GM23338 (cell line): ENCODE data around the gene DNAJB8. TPM values are rescaled to one million over a fixed set of nuclear protein-coding genes. Genes with fewer than 3 reads are reported as not detected.

ENCODE experiments used
- ATAC-seq: fragments of 200-7000 bp; cut with Tn5 transposase; 3 replicates; pipeline ENCODE4 v1.9.1; 2020
- DNase-seq: peaks from one replicate; pipeline ENCODE4 v3.0.0-alpha.2; 2015; ENCODE audit warnings: low spot score
- H2AFZ ChIP-seq: fragments of 200-600 bp; sonication (generic); 2 replicates; pipeline ENCODE4 v1.8.0; 2016; ENCODE audit warnings: antibody characterized with exemption, mild to moderate bottlenecking, moderate library complexity
- H3F3A ChIP-seq: fragments of 200-600 bp; sonication (generic); replicated peaks from 2 replicates; pipeline ENCODE4 v1.8.0; 2017; ENCODE audit warnings: antibody characterized with exemption, mixed run types, low read depth
- H3K27ac ChIP-seq: fragments of 200-600 bp; sonication (generic); 2 replicates; pipeline ENCODE4 v1.6.1; 2016; ENCODE audit warnings: low read depth
- H3K27me3 ChIP-seq: fragments of 200-600 bp; sonication (generic); 2 replicates; pipeline ENCODE4 v1.8.0; 2016; ENCODE audit warnings: mild to moderate bottlenecking, mixed run types, moderate library complexity; ENCODE audit not compliant: insufficient read depth
- H3K36me3 ChIP-seq: fragments of 200-600 bp; sonication (generic); 2 replicates; pipeline ENCODE4 v1.8.0; 2016; ENCODE audit warnings: mild to moderate bottlenecking; ENCODE audit not compliant: insufficient read depth
- H3K4me1 ChIP-seq: fragments of 200-600 bp; sonication (generic); 2 replicates; pipeline ENCODE4 v1.8.0; 2016; ENCODE audit warnings: mild to moderate bottlenecking, moderate library complexity; ENCODE audit not compliant: insufficient read depth
- H3K4me2 ChIP-seq: fragments of 200-600 bp; sonication (generic); 2 replicates; pipeline ENCODE4 v1.7.1; 2017; ENCODE audit warnings: mixed run types
- H3K4me3 ChIP-seq: fragments of 200-600 bp; sonication (generic); 2 replicates; pipeline ENCODE4 v1.6.1; 2016; ENCODE audit warnings: mixed run types
- H3K79me2 ChIP-seq: fragments of 200-600 bp; sonication (generic); replicated peaks from 2 replicates; pipeline ENCODE4 v1.8.0; 2017; ENCODE audit warnings: mild to moderate bottlenecking; ENCODE audit not compliant: insufficient read depth
- H3K9me2 ChIP-seq: fragments of 200-600 bp; sonication (generic); 2 replicates; pipeline ENCODE4 v1.8.0; 2017; ENCODE audit not compliant: insufficient read depth
- H4K20me1 ChIP-seq: fragments of 200-600 bp; sonication (generic); replicated peaks from 2 replicates; pipeline ENCODE4 v1.8.0; 2017; ENCODE audit warnings: mild to moderate bottlenecking; ENCODE audit not compliant: insufficient read depth
- H3K27ac Mint-ChIP-seq: 2 replicates; pipeline ENCODE4 v1.8.0; 2020; ENCODE audit warnings: inconsistent platforms, mild to moderate bottlenecking, moderate library complexity, mixed read lengths
- H3K27me3 Mint-ChIP-seq: 3 replicates; pipeline ENCODE4 v1.8.0; 2022; ENCODE audit warnings: low read depth, mild to moderate bottlenecking, moderate library complexity, mixed read lengths, inconsistent platforms; ENCODE audit not compliant: insufficient read depth, poor library complexity
- H3K36me3 Mint-ChIP-seq: 3 replicates; pipeline ENCODE4 v1.8.0; 2021; ENCODE audit warnings: low read depth, mild to moderate bottlenecking, inconsistent platforms, moderate library complexity, mixed read lengths
- H3K4me1 Mint-ChIP-seq: 3 replicates; pipeline ENCODE4 v1.8.0; 2020; ENCODE audit warnings: mild to moderate bottlenecking, inconsistent platforms, mixed read lengths
- H3K4me3 Mint-ChIP-seq: 3 replicates; pipeline ENCODE4 v1.8.0; 2021; ENCODE audit warnings: moderate library complexity, mild to moderate bottlenecking, inconsistent platforms, mixed read lengths
- H3K9me3 Mint-ChIP-seq: 3 replicates; pipeline ENCODE4 v1.8.0; 2020; ENCODE audit warnings: moderate library complexity, mild to moderate bottlenecking, inconsistent platforms, mixed read lengths
- CREB1 ChIP-seq: fragments of 250-450 bp; sonication (Bioruptor Pico); IDR thresholded peaks from 2 replicates; pipeline ENCODE4 v1.5.0; 2020; ENCODE audit warnings: low read depth, mild to moderate bottlenecking, moderate library complexity
- EZH2 ChIP-seq: fragments of 200-600 bp; sonication (generic); IDR thresholded peaks from one replicate; pipeline ENCODE4 v1.8.0; 2017; ENCODE audit warnings: antibody characterized with exemption, mild to moderate bottlenecking, low read depth; ENCODE audit not compliant: unreplicated experiment
- EZH2phosphoT487 ChIP-seq: fragments of 200-600 bp; sonication (generic); IDR thresholded peaks from one replicate; pipeline ENCODE4 v1.8.1; 2018; ENCODE audit warnings: antibody characterized with exemption; ENCODE audit not compliant: unreplicated experiment
- JUNB ChIP-seq: IDR thresholded peaks from one replicate; pipeline ENCODE4 v1.6.1; 2016; ENCODE audit warnings: antibody characterized with exemption; ENCODE audit not compliant: unreplicated experiment
- NANOG ChIP-seq: IDR thresholded peaks from 2 replicates; pipeline ENCODE4 v1.6.1; 2016; ENCODE audit warnings: antibody characterized with exemption, borderline replicate concordance
- POLR2AphosphoS5 ChIP-seq: IDR thresholded peaks from 2 replicates; pipeline ENCODE4 v1.6.1; 2016; ENCODE audit warnings: antibody characterized with exemption, low read depth
- STAT1 ChIP-seq: IDR thresholded peaks from one replicate; pipeline ENCODE4 v1.6.1; 2016; ENCODE audit warnings: antibody characterized with exemption; ENCODE audit not compliant: unreplicated experiment
- ZNF114 ChIP-seq: fragments of 250-450 bp; sonication (Bioruptor Pico); IDR thresholded peaks from 2 replicates; pipeline ENCODE4 v1.5.0; 2020; ENCODE audit warnings: mild to moderate bottlenecking, moderate library complexity
- ZNF331 ChIP-seq: fragments of 250-450 bp; sonication (Bioruptor Pico); IDR thresholded peaks from 2 replicates; pipeline ENCODE4 v1.5.0; 2020; ENCODE audit warnings: low read depth, mild to moderate bottlenecking, moderate library complexity
- polyA plus RNA-seq: library from polyadenylated mRNA; unstranded; fragments of >200 nt; fragmentation: Nextera tagmentation; extraction: Ambion mirVana; gene quantifications from 2 replicates; pipeline ENCODE4 v1.2.1, GENCODE V29; 2016
- total RNA-seq: library from RNA; depleted of rRNA; stranded (reverse); fragments of >200 nt; shearing (Covaris generic); gene quantifications from 2 replicates; pipeline ENCODE4 v1.2.3, GENCODE V29; 2014
- TF ChIP-seq, protein P1 (sequence below): IDR thresholded peaks from 2 replicates; pipeline ENCODE4 v1.6.1; 2016; ENCODE audit warnings: antibody characterized with exemption
- TF ChIP-seq, protein P2 (sequence below): fragments of 250-450 bp; sonication (Bioruptor Pico); IDR thresholded peaks from 2 replicates; pipeline ENCODE4 v1.5.0; 2020; ENCODE audit warnings: mild to moderate bottlenecking, moderate library complexity
- TF ChIP-seq, protein P3 (sequence below): IDR thresholded peaks from one replicate; pipeline ENCODE4 v1.6.1; 2018; ENCODE audit warnings: antibody characterized with exemption; ENCODE audit not compliant: unreplicated experiment
- TF ChIP-seq, protein P4 (sequence below), 2 experiments: fragments of 200-600 bp in 1 of 2; sonication (generic) in 1 of 2; conservative IDR thresholded peaks; 2 replicates each; pipeline versions ENCODE4 v1.5.1 to v1.6.1; 2016 to 2017; ENCODE audit warnings: antibody characterized with exemption in 2 of 2, low read depth in 2 of 2, mild to moderate bottlenecking in 2 of 2, moderate library complexity in 1 of 2

Gene DNAJB8
- total and polyA plus RNA-seq, 2 experiments from 2014 or later: not detected

DNA sequence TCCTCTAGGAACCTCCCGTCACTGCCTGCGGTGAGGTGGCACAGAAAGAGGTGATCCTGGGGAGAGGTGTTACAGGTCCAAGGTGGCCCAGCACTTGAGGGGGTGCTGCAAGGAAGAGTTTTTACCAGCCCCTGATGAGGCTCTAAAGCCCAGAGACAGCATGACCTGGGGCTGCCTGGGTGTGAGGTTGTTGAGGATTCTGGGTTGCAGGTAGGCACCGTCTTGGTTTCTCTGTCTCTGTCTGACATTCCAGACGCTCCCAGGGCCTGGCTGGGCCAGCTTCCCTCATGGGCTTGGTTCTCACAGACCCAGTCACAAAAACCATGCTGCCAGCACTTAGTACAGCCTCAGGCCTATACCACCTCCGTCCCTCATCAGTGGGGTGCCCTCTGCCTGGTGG, 31.1 kb downstream of the DNAJB8 start:
- H3K4me2 ChIP-seq: no peak overlapping the region
- H3K9me3 Mint-ChIP-seq: no peaks in the 10 kb centered on the region
- no peak overlapping the region for H3K4me3 ChIP-seq
- no peak overlapping the region for H3K27ac ChIP-seq
- peaks cover 41% of the 10 kb centered on the region for H3K4me1 Mint-ChIP-seq
- no peaks in the 10 kb centered on the region for H3K9me2 ChIP-seq
- H3K4me1 ChIP-seq: peaks cover 31% of the 10 kb centered on the region
- H3K36me3 Mint-ChIP-seq: no peaks in the 10 kb centered on the region; the same call in 2 of the 3 replicates
- DNase-seq: no peak
- no peak overlapping the region for H2AFZ ChIP-seq
- no peaks in the 10 kb centered on the region for H3K79me2 ChIP-seq
- H3K27me3 ChIP-seq: peaks cover 35% of the 10 kb centered on the region
- H3K27ac Mint-ChIP-seq: no peak overlapping the region
- no peak overlapping the region for H3K4me3 Mint-ChIP-seq
- ATAC-seq: no peak
- no peaks in the 10 kb centered on the region for H3K36me3 ChIP-seq
- no peak for TF ChIP-seq ZNF114
- TF ChIP-seq, protein P1, sequence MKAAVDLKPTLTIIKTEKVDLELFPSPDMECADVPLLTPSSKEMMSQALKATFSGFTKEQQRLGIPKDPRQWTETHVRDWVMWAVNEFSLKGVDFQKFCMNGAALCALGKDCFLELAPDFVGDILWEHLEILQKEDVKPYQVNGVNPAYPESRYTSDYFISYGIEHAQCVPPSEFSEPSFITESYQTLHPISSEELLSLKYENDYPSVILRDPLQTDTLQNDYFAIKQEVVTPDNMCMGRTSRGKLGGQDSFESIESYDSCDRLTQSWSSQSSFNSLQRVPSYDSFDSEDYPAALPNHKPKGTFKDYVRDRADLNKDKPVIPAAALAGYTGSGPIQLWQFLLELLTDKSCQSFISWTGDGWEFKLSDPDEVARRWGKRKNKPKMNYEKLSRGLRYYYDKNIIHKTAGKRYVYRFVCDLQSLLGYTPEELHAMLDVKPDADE: no peak
- no peak for TF ChIP-seq ZNF331 (CRISPR knock-in tag)
- no peak for TF ChIP-seq STAT1
- TF ChIP-seq JUNB: no peak
- TF ChIP-seq EZH2phosphoT487: no peak
- TF ChIP-seq, protein P2, sequence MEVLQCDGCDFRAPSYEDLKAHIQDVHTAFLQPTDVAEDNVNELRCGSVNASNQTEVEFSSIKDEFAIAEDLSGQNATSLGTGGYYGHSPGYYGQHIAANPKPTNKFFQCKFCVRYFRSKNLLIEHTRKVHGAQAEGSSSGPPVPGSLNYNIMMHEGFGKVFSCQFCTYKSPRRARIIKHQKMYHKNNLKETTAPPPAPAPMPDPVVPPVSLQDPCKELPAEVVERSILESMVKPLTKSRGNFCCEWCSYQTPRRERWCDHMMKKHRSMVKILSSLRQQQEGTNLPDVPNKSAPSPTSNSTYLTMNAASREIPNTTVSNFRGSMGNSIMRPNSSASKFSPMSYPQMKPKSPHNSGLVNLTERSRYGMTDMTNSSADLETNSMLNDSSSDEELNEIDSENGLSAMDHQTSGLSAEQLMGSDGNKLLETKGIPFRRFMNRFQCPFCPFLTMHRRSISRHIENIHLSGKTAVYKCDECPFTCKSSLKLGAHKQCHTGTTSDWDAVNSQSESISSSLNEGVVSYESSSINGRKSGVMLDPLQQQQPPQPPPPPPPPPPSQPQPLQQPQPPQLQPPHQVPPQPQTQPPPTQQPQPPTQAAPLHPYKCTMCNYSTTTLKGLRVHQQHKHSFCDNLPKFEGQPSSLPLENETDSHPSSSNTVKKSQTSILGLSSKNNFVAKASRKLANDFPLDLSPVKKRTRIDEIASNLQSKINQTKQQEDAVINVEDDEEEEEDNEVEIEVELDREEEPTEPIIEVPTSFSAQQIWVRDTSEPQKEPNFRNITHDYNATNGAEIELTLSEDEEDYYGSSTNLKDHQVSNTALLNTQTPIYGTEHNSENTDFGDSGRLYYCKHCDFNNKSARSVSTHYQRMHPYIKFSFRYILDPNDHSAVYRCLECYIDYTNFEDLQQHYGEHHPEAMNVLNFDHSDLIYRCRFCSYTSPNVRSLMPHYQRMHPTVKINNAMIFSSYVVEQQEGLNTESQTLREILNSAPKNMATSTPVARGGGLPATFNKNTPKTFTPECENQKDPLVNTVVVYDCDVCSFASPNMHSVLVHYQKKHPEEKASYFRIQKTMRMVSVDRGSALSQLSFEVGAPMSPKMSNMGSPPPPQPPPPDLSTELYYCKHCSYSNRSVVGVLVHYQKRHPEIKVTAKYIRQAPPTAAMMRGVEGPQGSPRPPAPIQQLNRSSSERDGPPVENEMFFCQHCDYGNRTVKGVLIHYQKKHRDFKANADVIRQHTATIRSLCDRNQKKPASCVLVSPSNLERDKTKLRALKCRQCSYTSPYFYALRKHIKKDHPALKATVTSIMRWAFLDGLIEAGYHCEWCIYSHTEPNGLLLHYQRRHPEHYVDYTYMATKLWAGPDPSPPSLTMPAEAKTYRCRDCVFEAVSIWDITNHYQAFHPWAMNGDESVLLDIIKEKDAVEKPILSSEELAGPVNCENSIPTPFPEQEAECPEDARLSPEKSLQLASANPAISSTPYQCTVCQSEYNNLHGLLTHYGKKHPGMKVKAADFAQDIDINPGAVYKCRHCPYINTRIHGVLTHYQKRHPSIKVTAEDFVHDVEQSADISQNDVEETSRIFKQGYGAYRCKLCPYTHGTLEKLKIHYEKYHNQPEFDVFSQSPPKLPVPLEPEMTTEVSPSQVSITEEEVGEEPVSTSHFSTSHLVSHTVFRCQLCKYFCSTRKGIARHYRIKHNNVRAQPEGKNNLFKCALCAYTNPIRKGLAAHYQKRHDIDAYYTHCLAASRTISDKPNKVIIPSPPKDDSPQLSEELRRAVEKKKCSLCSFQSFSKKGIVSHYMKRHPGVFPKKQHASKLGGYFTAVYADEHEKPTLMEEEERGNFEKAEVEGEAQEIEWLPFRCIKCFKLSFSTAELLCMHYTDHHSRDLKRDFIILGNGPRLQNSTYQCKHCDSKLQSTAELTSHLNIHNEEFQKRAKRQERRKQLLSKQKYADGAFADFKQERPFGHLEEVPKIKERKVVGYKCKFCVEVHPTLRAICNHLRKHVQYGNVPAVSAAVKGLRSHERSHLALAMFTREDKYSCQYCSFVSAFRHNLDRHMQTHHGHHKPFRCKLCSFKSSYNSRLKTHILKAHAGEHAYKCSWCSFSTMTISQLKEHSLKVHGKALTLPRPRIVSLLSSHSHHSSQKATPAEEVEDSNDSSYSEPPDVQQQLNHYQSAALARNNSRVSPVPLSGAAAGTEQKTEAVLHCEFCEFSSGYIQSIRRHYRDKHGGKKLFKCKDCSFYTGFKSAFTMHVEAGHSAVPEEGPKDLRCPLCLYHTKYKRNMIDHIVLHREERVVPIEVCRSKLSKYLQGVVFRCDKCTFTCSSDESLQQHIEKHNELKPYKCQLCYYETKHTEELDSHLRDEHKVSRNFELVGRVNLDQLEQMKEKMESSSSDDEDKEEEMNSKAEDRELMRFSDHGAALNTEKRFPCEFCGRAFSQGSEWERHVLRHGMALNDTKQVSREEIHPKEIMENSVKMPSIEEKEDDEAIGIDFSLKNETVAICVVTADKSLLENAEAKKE (CRISPR knock-in tag): no peak
- no peak for TF ChIP-seq EZH2
- TF ChIP-seq NANOG: no peak
- TF ChIP-seq, protein P3, sequence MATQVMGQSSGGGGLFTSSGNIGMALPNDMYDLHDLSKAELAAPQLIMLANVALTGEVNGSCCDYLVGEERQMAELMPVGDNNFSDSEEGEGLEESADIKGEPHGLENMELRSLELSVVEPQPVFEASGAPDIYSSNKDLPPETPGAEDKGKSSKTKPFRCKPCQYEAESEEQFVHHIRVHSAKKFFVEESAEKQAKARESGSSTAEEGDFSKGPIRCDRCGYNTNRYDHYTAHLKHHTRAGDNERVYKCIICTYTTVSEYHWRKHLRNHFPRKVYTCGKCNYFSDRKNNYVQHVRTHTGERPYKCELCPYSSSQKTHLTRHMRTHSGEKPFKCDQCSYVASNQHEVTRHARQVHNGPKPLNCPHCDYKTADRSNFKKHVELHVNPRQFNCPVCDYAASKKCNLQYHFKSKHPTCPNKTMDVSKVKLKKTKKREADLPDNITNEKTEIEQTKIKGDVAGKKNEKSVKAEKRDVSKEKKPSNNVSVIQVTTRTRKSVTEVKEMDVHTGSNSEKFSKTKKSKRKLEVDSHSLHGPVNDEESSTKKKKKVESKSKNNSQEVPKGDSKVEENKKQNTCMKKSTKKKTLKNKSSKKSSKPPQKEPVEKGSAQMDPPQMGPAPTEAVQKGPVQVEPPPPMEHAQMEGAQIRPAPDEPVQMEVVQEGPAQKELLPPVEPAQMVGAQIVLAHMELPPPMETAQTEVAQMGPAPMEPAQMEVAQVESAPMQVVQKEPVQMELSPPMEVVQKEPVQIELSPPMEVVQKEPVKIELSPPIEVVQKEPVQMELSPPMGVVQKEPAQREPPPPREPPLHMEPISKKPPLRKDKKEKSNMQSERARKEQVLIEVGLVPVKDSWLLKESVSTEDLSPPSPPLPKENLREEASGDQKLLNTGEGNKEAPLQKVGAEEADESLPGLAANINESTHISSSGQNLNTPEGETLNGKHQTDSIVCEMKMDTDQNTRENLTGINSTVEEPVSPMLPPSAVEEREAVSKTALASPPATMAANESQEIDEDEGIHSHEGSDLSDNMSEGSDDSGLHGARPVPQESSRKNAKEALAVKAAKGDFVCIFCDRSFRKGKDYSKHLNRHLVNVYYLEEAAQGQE: no peak
- TF ChIP-seq, protein P4, sequence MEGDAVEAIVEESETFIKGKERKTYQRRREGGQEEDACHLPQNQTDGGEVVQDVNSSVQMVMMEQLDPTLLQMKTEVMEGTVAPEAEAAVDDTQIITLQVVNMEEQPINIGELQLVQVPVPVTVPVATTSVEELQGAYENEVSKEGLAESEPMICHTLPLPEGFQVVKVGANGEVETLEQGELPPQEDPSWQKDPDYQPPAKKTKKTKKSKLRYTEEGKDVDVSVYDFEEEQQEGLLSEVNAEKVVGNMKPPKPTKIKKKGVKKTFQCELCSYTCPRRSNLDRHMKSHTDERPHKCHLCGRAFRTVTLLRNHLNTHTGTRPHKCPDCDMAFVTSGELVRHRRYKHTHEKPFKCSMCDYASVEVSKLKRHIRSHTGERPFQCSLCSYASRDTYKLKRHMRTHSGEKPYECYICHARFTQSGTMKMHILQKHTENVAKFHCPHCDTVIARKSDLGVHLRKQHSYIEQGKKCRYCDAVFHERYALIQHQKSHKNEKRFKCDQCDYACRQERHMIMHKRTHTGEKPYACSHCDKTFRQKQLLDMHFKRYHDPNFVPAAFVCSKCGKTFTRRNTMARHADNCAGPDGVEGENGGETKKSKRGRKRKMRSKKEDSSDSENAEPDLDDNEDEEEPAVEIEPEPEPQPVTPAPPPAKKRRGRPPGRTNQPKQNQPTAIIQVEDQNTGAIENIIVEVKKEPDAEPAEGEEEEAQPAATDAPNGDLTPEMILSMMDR (conservative IDR thresholded peaks at IDR 0.05; ENCODE audit: low read depth in 2 of 2): no peak
- no peak for TF ChIP-seq CREB1 (CRISPR knock-in tag)
- no peak for TF ChIP-seq POLR2AphosphoS5
- peaks cover 48% of the 10 kb centered on the region for H3K27me3 Mint-ChIP-seq
- H3F3A ChIP-seq: peaks cover 17% of the 10 kb centered on the region; the same call in 1 of the 2 replicates
- no peaks in the 10 kb centered on the region for H4K20me1 ChIP-seq
